ENCODE results near the gene KIR2DL1.
"Not testable (repeated sequence)": the region's sequence is repeated elsewhere in the genome, so short reads cannot be mapped to it uniquely, and the experiment has no call there.

The KIR2DL1 gene

GRCh38 chr19:54824416-54824815 lies 54.8 kb downstream of the KIR2DL1 start:
- not testable (repeated sequence) for DNase-seq

GRCh38 chr19:54825326-54825725 lies 55.7 kb downstream of the KIR2DL1 start:
- DNase-seq: not testable (repeated sequence)

DNA sequence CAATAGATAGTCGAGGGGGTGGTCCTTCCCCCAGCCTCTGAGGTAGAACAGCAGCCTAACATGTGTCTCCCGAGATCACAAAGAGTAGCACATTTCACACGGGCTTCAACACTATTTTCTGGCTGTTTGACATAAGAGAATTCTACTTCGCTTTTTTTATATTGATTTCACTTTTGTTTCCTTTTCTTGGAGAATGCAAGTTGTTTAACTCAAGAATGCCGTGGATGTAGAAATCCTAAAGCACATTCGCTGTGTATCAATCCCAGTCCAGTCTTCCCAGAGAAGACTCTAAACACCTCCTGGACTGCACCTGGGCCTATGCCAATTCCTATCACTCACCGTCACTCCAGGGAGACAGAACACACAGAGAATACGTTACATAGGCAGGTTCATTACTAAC lies 58.5 kb downstream of the KIR2DL1 start:
- not testable (repeated sequence) for DNase-seq

GRCh38 chr19:54832496-54832895 lies 62.9 kb downstream of the KIR2DL1 start, which contains the start of gene KIR2DS4:
TSS of gene KIR2DS4 (plus strand) at chr19:54832676.
- not testable (repeated sequence) for DNase-seq

Data from KG1 (cell line).